ENCODE measurements around the gene ZSCAN30.

DNA sequence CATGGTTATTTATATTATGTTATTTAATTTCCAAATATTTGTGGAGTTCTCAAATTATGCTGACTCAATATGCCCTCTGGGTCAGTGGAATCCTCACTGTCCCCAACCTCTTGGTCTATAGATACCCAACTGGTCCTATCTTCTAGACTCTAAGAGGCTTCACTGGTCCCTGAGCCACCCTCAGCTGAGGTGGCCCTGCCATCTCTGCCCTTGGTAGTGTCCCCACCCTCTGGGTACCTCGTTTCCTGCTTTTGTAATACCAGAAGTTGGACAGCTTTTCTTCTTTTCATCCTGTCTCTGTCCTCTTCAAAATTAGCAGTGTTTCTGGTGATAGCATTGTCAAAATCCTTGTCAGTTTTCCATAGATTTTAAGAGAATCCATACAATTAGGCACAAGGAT is 11.9 kb downstream of the ZSCAN30 start:
- TF ChIP-seq, protein P1, sequence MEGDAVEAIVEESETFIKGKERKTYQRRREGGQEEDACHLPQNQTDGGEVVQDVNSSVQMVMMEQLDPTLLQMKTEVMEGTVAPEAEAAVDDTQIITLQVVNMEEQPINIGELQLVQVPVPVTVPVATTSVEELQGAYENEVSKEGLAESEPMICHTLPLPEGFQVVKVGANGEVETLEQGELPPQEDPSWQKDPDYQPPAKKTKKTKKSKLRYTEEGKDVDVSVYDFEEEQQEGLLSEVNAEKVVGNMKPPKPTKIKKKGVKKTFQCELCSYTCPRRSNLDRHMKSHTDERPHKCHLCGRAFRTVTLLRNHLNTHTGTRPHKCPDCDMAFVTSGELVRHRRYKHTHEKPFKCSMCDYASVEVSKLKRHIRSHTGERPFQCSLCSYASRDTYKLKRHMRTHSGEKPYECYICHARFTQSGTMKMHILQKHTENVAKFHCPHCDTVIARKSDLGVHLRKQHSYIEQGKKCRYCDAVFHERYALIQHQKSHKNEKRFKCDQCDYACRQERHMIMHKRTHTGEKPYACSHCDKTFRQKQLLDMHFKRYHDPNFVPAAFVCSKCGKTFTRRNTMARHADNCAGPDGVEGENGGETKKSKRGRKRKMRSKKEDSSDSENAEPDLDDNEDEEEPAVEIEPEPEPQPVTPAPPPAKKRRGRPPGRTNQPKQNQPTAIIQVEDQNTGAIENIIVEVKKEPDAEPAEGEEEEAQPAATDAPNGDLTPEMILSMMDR (IDR thresholded peaks at IDR 0.05), result no peak
- TF ChIP-seq POLR2AphosphoS5 (IDR thresholded peaks at IDR 0.05; ENCODE audit: insufficient read depth in 1 of 2, low read depth in 1 of 2), result no peak
- TF ChIP-seq POLR2A (IDR thresholded peaks at IDR 0.05), result no peak

All from vagina (tissue), 2 donors.